ENCODE results near the gene FBXO41.

Gene FBXO41

DNA sequence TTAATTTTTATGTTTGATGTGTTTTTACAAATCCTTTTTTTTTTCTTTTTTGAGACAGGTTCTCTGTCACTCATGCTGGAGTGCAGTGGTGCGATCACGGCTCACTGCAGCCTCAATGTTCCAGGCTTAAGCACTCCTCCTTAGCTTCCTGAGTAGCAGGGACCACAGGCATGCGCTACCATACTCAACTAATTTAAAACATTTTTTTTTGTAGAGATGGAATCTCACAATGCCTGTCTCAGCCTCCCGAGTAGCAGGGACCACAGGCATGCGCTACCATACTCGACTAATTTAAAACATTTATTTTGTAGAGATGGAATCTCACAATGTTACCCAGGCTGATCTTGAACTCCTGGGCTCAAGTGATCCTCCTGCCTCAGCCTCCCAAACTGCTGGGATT lies 78.7 kb downstream of the FBXO41 start:
- no peak overlapping the region for H3K4me3 ChIP-seq (replicated peaks; ENCODE audit: low read depth, low read length)
- DNase-seq (ENCODE audit: low read depth): no peak
- TF ChIP-seq, protein P1, sequence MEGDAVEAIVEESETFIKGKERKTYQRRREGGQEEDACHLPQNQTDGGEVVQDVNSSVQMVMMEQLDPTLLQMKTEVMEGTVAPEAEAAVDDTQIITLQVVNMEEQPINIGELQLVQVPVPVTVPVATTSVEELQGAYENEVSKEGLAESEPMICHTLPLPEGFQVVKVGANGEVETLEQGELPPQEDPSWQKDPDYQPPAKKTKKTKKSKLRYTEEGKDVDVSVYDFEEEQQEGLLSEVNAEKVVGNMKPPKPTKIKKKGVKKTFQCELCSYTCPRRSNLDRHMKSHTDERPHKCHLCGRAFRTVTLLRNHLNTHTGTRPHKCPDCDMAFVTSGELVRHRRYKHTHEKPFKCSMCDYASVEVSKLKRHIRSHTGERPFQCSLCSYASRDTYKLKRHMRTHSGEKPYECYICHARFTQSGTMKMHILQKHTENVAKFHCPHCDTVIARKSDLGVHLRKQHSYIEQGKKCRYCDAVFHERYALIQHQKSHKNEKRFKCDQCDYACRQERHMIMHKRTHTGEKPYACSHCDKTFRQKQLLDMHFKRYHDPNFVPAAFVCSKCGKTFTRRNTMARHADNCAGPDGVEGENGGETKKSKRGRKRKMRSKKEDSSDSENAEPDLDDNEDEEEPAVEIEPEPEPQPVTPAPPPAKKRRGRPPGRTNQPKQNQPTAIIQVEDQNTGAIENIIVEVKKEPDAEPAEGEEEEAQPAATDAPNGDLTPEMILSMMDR (IDR thresholded peaks at IDR 0.05; ENCODE audit: low read length, missing control alignments): no peak
